Measurements from ENCODE around the gene AEN.
A peak's percentile ranks its signal among the peaks of the same experiment; 100 is the strongest.

Gene AEN

DNA sequence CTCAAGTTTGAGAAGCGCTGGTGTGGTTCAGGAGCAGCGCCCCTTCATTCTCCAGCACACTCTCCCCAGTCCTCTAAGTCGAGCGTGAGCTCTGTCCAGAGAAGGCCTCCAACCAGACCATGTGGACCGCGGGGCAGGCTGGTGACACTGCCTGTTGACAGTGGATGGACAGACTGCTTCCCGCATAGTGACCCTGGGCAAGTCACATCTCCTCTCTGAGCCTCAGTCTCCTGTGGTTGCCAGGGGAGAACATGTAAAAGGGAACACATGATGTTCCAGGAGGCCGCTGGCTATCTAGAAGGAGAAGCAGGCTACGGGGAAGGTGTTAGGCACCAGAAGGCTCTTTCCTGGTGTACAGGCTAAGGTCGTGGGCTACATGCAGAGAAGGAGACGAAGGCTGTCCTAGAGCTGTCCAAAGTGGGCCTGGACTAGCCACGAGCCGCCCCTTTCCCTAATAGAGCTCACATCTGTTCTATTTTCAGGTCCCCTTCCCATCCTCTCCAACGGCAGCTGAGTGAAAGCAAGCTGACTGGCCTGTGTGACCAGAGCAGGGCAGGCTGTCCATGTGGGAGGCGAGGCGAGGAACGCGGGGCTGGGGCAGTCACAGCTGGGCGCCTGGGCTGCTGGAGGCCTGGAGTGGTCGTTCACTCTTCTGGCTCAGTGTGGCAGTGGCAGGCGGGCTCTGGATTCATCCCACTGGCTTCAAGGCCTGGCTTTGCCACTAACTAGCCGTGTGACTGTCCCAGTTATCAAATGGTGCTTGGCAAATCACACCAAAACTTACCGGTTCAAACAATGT is 28.8 kb downstream of the AEN start:
- DNase-seq (ENCODE audit: low spot score), result no peak

GRCh38 chr15:88650556-88650955 is 29.4 kb downstream of the AEN start:
- DNase-seq (ENCODE audit: low spot score), result no peak

DNA sequence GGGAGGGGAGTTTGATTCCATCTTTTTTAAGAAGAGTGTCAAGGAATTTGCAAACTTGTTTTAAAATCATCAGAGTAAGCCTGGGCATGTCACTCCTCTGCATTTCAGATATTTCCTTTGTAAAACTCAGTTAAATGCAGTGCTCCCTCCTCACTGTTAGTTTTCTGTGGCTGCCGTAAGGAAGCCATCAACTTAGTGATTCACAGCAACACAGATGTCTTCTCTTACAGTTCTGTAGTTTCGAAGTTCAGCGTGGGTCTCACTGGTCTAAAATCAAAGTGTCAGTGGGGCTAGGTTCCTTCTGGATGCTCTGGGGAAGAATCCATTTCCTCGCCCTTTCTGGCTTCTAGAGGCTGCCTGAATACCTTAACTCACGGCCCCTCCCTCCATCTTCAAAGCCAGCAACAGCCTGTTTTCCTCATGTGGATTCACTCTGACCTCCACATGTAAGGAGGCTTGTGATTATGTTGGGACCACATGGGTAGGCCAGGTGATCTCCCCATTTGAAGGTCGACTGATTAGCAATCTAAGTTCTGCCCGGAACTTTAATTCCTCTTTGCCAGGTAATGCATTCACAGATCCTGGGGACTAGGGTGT is 30.1 kb downstream of the AEN start:
- no peak for DNase-seq (ENCODE audit: low spot score)

- DNase-seq (ENCODE audit: low spot score), result no peak
Measured at GRCh38 chr15:88651971-88652370, 30.8 kb downstream of the AEN start.

- no peak for DNase-seq (ENCODE audit: low spot score)
Measured at GRCh38 chr15:88652456-88653199, 31.5 kb downstream of the AEN start.

GRCh38 chr15:88653200-88654064 is 32.3 kb downstream of the AEN start:
- no peak for DNase-seq (ENCODE audit: low spot score)

- no peak for DNase-seq (ENCODE audit: low spot score)
Measured at GRCh38 chr15:88654430-88655102, 33.4 kb downstream of the AEN start.

DNA sequence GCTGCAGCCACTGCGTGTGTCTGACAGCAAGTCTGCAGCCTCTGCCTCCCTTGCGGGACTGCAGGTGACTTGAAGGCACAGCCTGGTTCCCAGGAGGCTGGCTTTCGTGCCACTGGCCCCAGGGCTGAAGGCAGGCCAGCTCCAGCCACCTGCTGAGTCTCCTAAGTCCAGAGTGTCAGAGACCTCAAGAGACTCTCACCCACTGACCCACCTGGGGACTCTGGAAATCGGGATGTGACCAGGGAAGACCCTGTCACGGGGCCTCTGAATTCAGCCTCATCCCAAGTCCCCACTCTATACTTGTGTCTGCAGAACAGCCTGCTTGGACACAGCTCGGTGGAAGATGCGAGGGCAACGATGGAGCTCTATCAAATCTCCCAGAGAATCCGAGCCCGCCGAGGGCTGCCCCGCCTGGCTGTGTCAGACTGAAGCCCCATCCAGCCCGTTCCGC is 34.0 kb downstream of the AEN start:
- DNase-seq (ENCODE audit: low spot score), result no peak

- no peak for DNase-seq (ENCODE audit: low spot score)
Measured at GRCh38 chr15:88655800-88656488, 34.8 kb downstream of the AEN start.

DNA sequence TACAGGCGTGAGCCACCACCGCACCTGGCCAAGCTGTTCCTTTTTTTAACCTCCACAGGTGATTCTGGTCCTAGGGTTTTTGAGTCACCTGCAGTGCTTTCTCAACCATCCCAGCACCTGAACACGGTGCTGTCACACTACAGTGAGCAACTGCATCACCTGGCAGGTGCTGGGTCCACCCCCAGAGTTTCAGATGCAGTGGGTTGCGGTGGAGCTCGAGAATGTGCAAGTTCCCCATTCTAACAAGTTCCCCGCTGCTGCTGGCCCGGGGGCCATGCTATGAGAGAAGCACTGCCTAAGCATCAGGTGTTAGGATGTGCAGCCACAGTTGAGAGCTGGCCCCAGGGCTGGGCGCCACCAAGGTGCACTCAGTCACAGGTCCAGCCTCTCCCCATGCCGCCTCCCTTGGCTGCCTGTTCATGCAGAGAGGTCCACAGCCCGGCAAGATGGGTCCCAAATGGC is 35.7 kb downstream of the AEN start:
- no peak for DNase-seq (ENCODE audit: low spot score)

GRCh38 chr15:88657326-88658069 is 36.4 kb downstream of the AEN start:
- DNase-seq (ENCODE audit: low spot score), result peak; percentile 46

- DNase-seq (ENCODE audit: low spot score), result no peak
Measured at GRCh38 chr15:88658070-88658965, 37.2 kb downstream of the AEN start.

- DNase-seq (ENCODE audit: low spot score), result peak; percentile 38
Measured at GRCh38 chr15:88658972-88659931, 38.1 kb downstream of the AEN start.

DNA sequence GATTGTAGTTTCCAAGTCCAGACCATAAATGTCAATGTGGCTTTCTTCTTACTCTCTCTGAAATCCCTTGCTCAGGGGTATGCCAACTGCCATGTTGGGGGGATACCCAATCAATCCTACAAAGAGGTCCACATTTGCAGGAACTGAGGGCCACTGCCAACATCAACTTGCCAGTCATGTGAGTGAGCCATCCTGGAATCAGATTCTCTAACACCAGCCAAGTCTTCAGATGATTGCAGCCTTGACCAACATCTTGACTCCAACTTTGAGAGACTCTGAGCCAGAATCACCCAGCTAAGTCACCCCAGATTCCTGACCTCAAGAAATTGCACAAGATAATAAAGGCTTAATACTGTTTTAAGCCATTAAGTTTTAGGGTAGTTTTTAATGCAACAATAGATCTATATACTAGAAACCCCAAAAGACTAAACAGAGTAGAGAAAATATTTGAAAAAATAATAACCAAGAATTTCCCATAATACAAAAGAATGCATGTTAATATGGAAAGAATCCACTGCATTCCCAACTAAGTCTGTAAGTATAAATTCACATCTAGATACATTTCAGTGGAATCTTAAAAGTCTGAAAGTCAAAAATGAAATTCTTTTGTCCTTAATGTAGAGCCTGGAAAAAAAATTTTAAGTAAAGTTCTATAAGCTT is 40.0 kb downstream of the AEN start:
- no peak for DNase-seq (ENCODE audit: low spot score)

- no peak for DNase-seq (ENCODE audit: low spot score)
Measured at GRCh38 chr15:88661761-88662556, 40.8 kb downstream of the AEN start.

GRCh38 chr15:88663141-88663621 is 42.0 kb downstream of the AEN start:
- DNase-seq (ENCODE audit: low spot score), result no peak

All from LoVo (cell line).